Activated CD8-positive, alpha-beta memory T cell treated with anti-CD3 and anti-CD28 coated beads for 1 hour (primary cell): ENCODE data around the gene HES5.

Experiments used
- DNase-seq, 2 donors: peaks; one replicate each; pipeline ENCODE4 v3.0.0-alpha.2; 2020; ENCODE audit warnings: low read depth in 1 of 2; ENCODE audit errors: extremely low read depth in 1 of 2

HES5 gene

DNA sequence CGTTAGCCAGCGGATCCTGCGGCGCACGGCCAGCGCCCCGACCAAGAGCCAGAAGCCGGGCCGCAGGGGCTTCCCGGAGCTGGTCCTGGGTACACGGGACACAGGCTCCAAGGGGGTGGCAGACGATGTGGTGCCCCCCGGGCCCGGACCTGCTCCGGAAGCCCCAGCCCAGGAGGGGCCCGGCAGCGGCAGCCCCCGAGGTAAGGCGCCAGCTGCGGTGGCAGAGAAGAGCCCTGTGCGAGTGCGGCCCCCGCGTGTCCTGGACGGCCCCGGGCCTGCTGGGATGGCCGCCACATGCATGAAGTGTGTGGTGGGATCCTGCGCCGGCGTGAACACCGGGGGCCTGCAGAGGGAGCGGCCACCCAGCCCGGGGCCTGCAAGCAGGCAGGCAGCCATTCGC, 27.9 kb downstream of the HES5 start:
- DNase-seq, result no peak

DNA sequence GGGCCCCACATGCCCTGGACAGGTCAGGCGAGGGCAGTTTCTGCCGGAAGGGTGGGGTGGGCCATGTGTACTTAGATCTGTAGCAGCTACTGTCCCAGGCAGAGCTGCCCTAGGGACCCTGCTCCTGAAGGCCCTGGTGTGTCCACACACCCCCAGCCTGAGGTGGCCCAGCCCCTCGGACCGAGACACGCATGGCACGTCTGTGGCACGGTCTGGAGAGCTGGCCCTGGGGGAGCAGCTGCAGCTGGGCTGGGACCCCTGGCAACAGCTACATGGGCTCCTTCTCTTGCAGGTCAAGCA, 28.3 kb downstream of the HES5 start:
- no peak for DNase-seq

DNA sequence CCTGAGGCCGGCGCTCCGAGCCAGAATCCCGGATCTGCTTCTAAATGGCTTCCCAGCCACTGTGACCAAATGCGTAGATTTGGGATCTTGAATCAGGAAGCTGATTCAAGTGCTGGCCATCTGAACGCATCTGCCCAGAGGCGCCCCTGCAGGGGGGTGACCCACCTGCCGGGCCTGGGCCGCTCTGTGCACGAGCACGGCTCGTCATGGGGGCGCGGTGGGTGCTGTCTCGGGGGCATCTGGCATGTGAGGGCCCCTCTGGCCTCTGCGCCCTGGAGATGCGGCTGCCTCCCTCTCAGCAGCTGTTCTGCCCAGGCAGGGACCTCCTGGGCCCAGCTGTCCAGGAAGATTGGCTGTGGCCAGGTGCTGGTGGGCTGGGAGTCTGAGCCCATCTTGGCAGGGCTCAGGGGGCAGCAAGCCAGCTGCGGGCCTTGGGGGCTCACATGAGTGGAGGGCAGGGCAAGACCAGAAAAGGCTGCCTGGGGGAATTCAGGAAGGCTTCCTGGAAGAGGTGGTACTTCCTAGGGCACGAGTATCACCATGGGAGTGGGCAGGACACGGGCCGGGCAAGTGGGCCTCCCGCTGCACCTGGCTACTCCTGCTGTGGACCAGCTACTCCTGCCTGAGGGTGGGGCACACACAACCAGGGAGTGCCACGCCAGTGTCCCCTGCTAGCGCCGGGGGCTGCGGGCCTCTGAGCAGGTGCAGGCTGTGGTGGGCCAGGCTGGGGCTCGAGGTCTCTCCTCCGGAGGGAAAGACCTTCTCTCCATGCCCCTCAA, 28.8 kb downstream of the HES5 start:
- DNase-seq, result no peak

GRCh38 chr1:2499986-2500596, 30.0 kb downstream of the HES5 start:
- no peak for DNase-seq

DNA sequence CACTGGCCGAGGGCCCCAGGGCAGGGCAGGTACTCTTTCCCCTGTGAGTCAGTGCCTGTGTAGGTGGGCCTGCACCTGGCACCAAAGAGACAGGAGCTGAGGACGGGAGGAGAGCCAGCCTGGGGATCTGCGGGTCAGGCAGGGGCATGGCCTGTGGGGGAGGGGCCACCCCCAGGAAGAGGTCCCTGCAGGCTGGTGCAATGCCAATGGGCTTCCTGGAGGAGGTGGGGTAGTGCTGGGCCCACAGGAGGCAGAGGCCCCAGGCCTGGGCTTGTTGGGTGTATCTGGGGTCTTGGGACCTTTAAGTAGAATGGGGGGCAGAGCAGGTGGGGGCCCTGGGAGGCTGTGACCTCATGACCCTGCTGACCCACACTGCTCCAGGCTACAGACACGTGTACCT, 30.8 kb downstream of the HES5 start:
- no peak for DNase-seq

- no peak for DNase-seq
These were observed 31.4 kb downstream of the HES5 start for GRCh38 chr1:2498648-2499047.

GRCh38 chr1:2497891-2498290, 32.2 kb downstream of the HES5 start:
- DNase-seq, result no peak

DNA sequence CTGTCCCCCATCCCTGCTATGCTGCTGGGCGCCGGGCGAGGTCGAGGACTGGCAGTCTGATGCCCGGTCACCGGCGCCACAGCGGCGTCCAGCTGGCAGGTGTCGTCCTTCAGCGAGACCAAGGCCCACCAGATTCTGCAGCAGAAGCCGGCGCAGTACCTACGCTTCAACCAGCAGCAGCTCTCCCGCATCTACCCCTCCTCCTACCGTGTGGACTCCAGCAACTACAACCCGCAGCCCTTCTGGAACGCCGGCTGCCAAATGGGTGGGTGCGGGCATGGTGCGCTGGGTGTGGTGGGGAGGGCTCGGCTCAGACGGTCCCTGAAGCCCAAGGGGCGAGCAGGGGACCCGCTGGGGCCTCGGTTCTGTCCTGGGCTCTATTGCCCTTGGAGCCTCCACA, 33.3 kb downstream of the HES5 start:
- no peak for DNase-seq

GRCh38 chr1:2496087-2496622, 33.9 kb downstream of the HES5 start:
- DNase-seq, result no peak

DNA sequence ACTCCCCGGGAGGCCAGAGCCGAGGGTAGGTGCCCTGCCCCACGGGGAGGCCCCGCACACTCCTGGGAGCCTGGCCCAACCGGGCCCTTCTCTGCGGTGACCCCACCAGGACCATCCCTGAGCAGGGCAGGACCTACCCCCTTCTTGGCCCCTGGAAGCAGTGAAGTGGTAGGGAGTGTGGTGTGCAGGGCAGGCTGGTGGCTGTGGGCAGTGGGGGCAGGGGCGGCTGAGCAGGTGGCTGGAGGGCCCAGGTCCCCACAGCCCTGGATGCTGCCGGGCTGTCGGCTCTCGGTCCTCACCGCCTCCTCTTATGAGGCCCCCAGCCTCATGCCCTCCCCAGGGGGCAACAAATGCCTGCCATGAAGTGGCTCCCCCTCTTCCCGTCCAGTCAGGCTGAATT, 34.5 kb downstream of the HES5 start:
- no peak for DNase-seq

GRCh38 chr1:2495026-2495425, 35.0 kb downstream of the HES5 start:
- DNase-seq, result no peak

- no peak for DNase-seq
These were observed 35.8 kb downstream of the HES5 start for GRCh38 chr1:2494323-2494693.

DNA sequence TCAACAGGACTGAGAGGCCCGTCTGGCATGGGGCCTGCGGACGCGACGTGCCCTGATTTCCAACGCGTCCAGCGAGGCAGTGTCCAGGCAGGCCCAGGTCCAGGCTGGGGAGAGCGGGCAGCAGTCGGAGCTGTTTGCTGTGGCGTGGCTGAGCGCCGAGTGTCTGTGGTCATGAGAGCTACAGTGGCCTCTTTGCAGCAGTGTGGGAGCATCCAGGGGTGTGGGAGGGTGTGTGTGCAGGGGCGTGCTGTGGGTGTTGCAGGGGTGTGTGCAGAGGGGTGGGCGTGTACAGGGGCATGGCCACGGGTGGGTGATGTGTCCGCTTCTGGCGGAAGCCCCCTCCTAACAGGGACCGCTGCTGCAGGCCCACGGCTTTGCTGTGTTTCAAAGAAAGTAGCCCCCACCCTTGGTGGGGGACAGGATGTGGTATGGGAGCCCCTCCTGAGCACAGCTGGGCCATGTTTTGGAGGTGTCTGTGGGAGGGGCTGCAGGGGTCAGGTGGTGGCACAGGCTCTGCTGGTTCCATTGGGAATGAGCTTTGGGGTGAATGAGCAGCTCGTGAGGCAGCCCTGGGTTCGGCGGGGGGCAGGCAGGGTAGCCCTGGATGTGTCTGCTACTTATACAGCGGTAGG, 36.3 kb downstream of the HES5 start:
- no peak for DNase-seq

GRCh38 chr1:2493218-2493617, 36.8 kb downstream of the HES5 start:
- no peak for DNase-seq

GRCh38 chr1:2492091-2492490, 38.0 kb downstream of the HES5 start:
- no peak for DNase-seq

- DNase-seq, result no peak
These were observed 40.4 kb downstream of the HES5 start for GRCh38 chr1:2489615-2490014.

GRCh38 chr1:2488688-2489087, 41.4 kb downstream of the HES5 start:
- DNase-seq, result no peak

DNA sequence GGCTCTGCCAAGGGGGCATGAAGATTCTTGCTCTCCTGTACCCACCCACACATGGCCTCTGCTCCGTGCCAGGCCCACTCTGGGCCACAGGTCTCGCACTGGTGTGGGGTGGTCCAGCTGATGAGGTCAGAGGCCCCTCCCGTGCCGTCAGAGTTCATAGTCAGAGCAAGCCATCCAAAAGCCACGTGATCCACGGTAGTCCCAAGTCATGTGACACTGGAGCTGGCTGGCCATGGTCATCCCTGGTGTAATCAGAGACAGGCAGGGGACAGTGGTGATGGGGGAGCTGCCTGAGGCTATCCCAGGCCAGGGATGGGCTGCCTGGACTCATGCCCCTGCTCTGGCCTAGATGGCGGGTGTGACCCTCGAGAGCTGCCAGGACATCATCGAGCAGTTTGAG, 43.5 kb downstream of the HES5 start:
- no peak for DNase-seq

DNA sequence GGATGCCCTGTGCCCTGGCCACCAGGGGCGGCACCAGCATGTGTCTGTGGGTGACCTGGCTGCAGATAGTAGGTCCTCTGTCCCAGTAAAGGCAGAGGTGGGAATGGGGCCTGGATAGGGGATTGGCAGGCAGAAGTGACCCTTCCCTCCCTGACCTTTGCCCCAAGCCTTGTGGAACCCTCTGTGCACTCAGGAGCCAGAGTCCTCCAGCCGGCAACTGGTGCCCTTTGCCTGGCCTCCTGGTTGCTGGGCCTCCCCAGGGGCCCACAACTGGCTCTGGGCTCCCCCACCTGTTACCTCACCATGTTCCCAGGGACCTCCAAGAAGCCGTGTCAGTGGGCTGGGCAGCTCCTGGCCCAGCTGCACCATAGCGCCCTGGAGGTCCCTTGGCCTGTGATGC, 44.0 kb downstream of the HES5 start:
- DNase-seq, result no peak

DNA sequence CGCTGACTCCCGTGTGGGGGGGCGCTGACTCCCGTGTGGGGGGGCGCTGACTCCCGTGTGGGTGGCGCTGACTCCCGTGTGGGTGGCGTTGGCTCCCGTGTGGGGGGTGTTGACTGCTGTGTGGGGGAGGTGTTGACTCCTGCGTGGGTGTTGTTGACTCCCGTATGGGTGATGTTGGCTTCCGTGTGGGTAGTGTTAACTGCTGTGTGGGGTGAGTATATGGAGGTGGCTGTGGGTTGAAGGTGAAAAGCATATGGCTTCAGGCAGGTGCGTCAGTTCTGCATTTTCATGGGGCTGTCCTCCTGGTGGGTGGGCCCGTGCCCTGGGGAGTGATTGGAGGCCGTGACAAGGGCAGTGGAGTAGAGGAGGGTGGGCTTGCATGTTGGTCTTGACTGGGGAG, 46.1 kb downstream of the HES5 start:
- DNase-seq, result no peak

GRCh38 chr1:2483026-2483425, 47.0 kb downstream of the HES5 start:
- no peak for DNase-seq

DNA sequence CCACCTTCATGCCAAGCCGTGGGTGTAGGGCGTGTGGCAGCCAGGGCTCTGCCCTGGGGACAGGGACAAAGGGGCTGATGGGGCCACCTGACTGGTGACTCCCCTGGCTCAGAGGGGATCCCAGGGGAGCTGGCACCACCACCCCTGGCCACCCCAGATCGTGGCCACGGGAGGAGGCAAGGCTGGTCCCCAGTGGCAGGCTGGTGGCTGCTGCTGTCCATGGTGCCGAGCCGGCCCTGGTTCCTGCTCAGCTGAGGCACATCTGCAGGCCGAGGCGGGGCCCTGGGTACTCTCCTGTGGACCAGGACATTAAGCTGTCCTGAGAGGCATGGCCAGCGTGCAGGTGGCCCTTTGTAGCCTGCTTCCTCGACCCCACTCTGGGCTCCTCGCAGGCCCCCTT, 47.5 kb downstream of the HES5 start:
- no peak for DNase-seq
